HepG2 (cell line): ENCODE results near the gene PPDPF. TPM values are rescaled to one million over a fixed set of nuclear protein-coding genes. Genes with fewer than 3 reads are reported as not detected.
A peak's percentile ranks its signal among the peaks of the same experiment; 100 is the strongest.

ENCODE experiments used
- AGO2 ChIP-seq: fragments of 200-400 bp; formaldehyde crosslinking; optimal IDR thresholded peaks from 2 replicates; pipeline ENCODE3; 2017; ENCODE audit warnings: mild to moderate bottlenecking, low read depth, low read length, moderate library complexity
- ATF7-NPFF ChIP-seq: sonication (generic); formaldehyde crosslinking; IDR thresholded peaks from 2 replicates; pipeline ENCODE4 v1.8.1; 2023; ENCODE audit warnings: mild to moderate bottlenecking, low read depth, missing genetic modification reagents, moderate library complexity
- EED ChIP-seq: sonication (generic); formaldehyde crosslinking; IDR thresholded peaks from 2 replicates; pipeline ENCODE4 v1.5.0; 2020; ENCODE audit warnings: mild to moderate bottlenecking, missing genetic modification reagents
- EZH2 ChIP-seq: conservative IDR thresholded peaks from 2 replicates; pipeline ENCODE4 v1.6.1; 2012; ENCODE audit warnings: mild to moderate bottlenecking, low read depth, low read length, moderate library complexity
- HNRNPK ChIP-seq: fragments of 200-400 bp; formaldehyde crosslinking; IDR thresholded peaks from 2 replicates; pipeline ENCODE4 v1.6.1; 2018; ENCODE audit warnings: low read length, low read depth, moderate library complexity, mild to moderate bottlenecking; ENCODE audit not compliant: poor library complexity, severe bottlenecking
- HNRNPLL ChIP-seq: fragments of 200-400 bp; formaldehyde crosslinking; IDR thresholded peaks from 2 replicates; pipeline ENCODE4 v1.6.1; 2017; ENCODE audit warnings: mild to moderate bottlenecking, low read depth, low read length; ENCODE audit not compliant: poor library complexity, severe bottlenecking
- HOXA9 ChIP-seq: sonication (generic); formaldehyde crosslinking; IDR thresholded peaks from 2 replicates; pipeline ENCODE4 v1.8.1; 2022; ENCODE audit warnings: missing genetic modification reagents, mild to moderate bottlenecking, moderate library complexity, borderline replicate concordance
- LCORL ChIP-seq, 2 experiments: fragments of 450-650 bp in 1 of 2; sonication (generic) in 1 of 2; formaldehyde crosslinking in 1 of 2; IDR thresholded peaks; 2 replicates each; pipeline versions ENCODE4 v1.5.0 to v1.6.1; 2017 to 2020; ENCODE audit warnings: antibody characterized with exemption in 1 of 2, missing genetic modification reagents in 1 of 2
- NRL ChIP-seq: sonication (generic); formaldehyde crosslinking; IDR thresholded peaks from 2 replicates; pipeline ENCODE4 v1.5.0; 2020; ENCODE audit warnings: missing genetic modification reagents, mild to moderate bottlenecking, moderate library complexity, borderline replicate concordance
- SCMH1 ChIP-seq: sonication (generic); formaldehyde crosslinking; IDR thresholded peaks from 2 replicates; pipeline ENCODE4 v1.9.0; 2021; ENCODE audit warnings: missing genetic modification reagents, mild to moderate bottlenecking, borderline replicate concordance
- SP140L ChIP-seq: sonication (generic); formaldehyde crosslinking; IDR thresholded peaks from 2 replicates; pipeline ENCODE4 v1.4.0; 2020; ENCODE audit warnings: missing genetic modification reagents, borderline replicate concordance
- ZFAT ChIP-seq: sonication (generic); formaldehyde crosslinking; conservative IDR thresholded peaks from 2 replicates; pipeline ENCODE4 v1.8.1; 2023; ENCODE audit warnings: missing genetic modification reagents, inconsistent platforms
- ZNF879 ChIP-seq: sonication (generic); formaldehyde crosslinking; IDR thresholded peaks from 2 replicates; pipeline ENCODE4 v1.8.1; 2023; ENCODE audit warnings: missing genetic modification reagents
- polyA plus RNA-seq, 8 experiments: library from polyadenylated mRNA; depleted of rRNA in 3 of 8; stranded (reverse) in 7 of 8; unstranded in 1 of 8; fragments of >200 nt; fragmentation: Illumina TruSeq in 4 of 8; extraction: Trizol in 4 of 8; gene quantifications; 2 replicates each; pipeline versions ENCODE4 v1.2.1 to v1.2.3, GENCODE V29; 2011 to 2016; ENCODE audit warnings: low read depth in 4 of 8, missing spikeins in 1 of 8, mixed read lengths in 1 of 8; ENCODE audit not compliant: insufficient read depth in 1 of 8
- total RNA-seq, 5 experiments: library from RNA; depleted of rRNA; stranded (reverse); fragments of >200 nt; fragmentation: Illumina TruSeq; extraction: Trizol; gene quantifications; 2 replicates each; pipeline ENCODE4 v1.2.3, GENCODE V29; 2016; ENCODE audit warnings: low read depth in 1 of 5
- TF ChIP-seq, protein P1 (sequence below): sonication (generic); formaldehyde crosslinking; IDR thresholded peaks from 2 replicates; pipeline ENCODE4 v1.8.1; 2023; ENCODE audit warnings: mild to moderate bottlenecking, inconsistent platforms, moderate library complexity, missing genetic modification reagents, borderline replicate concordance
- TF ChIP-seq, protein P2 (sequence below): sonication (generic); formaldehyde crosslinking; IDR thresholded peaks from 2 replicates; pipeline ENCODE4 v1.5.1; 2020; ENCODE audit warnings: mild to moderate bottlenecking, missing genetic modification reagents, moderate library complexity
- TF ChIP-seq, protein P3 (sequence below): sonication (generic); formaldehyde crosslinking; IDR thresholded peaks from 2 replicates; pipeline ENCODE4 v1.5.0; 2020; ENCODE audit warnings: missing genetic modification reagents
- TF ChIP-seq, protein P4 (sequence below): sonication (generic); formaldehyde crosslinking; IDR thresholded peaks from 2 replicates; pipeline ENCODE4 v1.8.0; 2022; ENCODE audit warnings: mild to moderate bottlenecking, missing genetic modification reagents; ENCODE audit not compliant: insufficient replicate concordance
- TF ChIP-seq, protein P5 (sequence below): sonication (generic); formaldehyde crosslinking; IDR thresholded peaks from 2 replicates; pipeline ENCODE4 v1.4.0; 2020; ENCODE audit warnings: mild to moderate bottlenecking, missing genetic modification reagents

The PPDPF gene
- total and polyA plus RNA-seq, 2 of the 13 experiments (the other 11 are each of a cell fraction or from before 2014, with no cell fraction given) = 1.8 to 7.0 TPM

DNA sequence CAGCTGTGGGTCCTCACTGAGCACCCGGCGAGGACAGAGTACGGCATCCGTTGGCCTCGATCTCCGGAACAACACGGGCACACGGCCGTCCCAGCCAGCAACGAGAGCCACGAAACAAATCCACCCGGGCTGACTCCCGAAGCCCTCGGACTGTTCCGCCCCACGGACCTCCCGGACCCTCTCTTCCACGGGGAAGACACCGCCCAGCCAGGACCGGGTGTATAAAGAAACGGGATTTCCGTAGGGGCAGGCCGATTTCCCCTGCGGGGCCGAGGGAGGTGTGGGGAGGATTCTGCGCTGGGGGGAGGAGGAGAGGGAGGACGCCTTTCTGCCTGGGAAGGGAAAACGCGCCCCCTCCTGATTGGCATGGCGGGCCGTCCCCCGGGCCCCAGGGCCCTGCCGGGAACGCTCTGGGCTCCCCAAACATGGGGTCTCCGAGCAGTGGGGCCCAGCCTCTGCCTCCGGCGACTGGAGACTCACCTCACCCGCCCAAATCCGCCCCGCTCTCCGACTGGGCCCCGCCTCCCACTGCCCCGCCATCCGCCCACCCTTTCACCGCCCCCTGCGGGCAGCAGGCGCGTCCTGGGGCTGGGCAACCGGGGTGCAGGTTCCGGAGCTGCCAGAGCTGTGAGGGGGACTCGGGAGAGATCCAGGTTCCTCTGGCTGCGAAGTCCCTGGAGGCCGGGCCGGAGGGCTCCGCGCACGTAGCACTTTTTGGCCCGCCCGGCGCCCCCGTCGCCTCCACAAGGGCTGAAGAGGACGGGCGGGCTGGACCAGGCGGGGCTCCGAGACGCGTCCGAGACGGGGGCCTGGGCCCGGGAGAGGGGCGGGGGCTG is 679 bp upstream of the PPDPF start (continued):
- TF ChIP-seq HNRNPK = peak; percentile 35
- 0 out of 2 replicates have a peak, but pooled peaks have one; percentile 51 for TF ChIP-seq ATF7-NPFF (CRISPR knock-in tag)
- TF ChIP-seq, protein P1, sequence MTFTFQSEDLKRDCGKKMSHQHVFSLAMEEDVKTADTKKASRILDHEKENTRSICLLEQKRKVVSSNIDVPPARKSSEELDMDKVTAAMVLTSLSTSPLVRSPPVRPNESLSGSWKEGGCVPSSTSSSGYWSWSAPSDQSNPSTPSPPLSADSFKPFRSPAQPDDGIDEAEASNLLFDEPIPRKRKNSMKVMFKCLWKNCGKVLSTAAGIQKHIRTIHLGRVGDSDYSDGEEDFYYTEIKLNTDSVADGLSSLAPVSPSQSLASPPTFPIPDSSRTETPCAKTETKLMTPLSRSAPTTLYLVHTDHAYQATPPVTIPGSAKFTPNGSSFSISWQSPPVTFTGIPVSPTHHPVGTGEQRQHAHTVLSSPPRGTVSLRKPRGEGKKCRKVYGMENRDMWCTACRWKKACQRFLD (CRISPR knock-in tag) = 0 out of 2 replicates have a peak, but pooled peaks have one; percentile 40
- 0 out of 2 replicates have a peak, but pooled peaks have one; percentile 33 for TF ChIP-seq ZNF879
- TF ChIP-seq NRL (CRISPR knock-in tag) = no peak; the same call in 1 of the 2 replicates
- peak; percentile 23; the same call in 1 of the 2 replicates for TF ChIP-seq EED (CRISPR knock-in tag)
- 0 out of 2 replicates have a peak, but pooled peaks have one; percentile 9 for TF ChIP-seq ZFAT (CRISPR knock-in tag)
- no peak for TF ChIP-seq SCMH1 (CRISPR knock-in tag)
- TF ChIP-seq LCORL (IDR thresholded peaks at IDR 0.05) = no peak
- TF ChIP-seq LCORL (CRISPR knock-in tag; IDR thresholded peaks at IDR 0.05) = 0 out of 2 replicates have a peak, but pooled peaks have one; percentile 23
- TF ChIP-seq AGO2 = peak; percentile 19
- TF ChIP-seq, protein P2, sequence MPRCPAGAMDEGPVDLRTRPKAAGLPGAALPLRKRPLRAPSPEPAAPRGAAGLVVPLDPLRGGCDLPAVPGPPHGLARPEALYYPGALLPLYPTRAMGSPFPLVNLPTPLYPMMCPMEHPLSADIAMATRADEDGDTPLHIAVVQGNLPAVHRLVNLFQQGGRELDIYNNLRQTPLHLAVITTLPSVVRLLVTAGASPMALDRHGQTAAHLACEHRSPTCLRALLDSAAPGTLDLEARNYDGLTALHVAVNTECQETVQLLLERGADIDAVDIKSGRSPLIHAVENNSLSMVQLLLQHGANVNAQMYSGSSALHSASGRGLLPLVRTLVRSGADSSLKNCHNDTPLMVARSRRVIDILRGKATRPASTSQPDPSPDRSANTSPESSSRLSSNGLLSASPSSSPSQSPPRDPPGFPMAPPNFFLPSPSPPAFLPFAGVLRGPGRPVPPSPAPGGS (CRISPR knock-in tag) = no peak
- TF ChIP-seq SP140L (CRISPR knock-in tag) = no peak
- TF ChIP-seq, protein P3, sequence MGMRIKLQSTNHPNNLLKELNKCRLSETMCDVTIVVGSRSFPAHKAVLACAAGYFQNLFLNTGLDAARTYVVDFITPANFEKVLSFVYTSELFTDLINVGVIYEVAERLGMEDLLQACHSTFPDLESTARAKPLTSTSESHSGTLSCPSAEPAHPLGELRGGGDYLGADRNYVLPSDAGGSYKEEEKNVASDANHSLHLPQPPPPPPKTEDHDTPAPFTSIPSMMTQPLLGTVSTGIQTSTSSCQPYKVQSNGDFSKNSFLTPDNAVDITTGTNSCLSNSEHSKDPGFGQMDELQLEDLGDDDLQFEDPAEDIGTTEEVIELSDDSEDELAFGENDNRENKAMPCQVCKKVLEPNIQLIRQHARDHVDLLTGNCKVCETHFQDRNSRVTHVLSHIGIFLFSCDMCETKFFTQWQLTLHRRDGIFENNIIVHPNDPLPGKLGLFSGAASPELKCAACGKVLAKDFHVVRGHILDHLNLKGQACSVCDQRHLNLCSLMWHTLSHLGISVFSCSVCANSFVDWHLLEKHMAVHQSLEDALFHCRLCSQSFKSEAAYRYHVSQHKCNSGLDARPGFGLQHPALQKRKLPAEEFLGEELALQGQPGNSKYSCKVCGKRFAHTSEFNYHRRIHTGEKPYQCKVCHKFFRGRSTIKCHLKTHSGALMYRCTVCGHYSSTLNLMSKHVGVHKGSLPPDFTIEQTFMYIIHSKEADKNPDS (CRISPR knock-in tag) = no peak
- peak; percentile 28 for TF ChIP-seq HNRNPLL
- TF ChIP-seq HOXA9 (CRISPR knock-in tag) = 0 out of 2 replicates have a peak, but pooled peaks have one; percentile 33
- TF ChIP-seq, protein P4, sequence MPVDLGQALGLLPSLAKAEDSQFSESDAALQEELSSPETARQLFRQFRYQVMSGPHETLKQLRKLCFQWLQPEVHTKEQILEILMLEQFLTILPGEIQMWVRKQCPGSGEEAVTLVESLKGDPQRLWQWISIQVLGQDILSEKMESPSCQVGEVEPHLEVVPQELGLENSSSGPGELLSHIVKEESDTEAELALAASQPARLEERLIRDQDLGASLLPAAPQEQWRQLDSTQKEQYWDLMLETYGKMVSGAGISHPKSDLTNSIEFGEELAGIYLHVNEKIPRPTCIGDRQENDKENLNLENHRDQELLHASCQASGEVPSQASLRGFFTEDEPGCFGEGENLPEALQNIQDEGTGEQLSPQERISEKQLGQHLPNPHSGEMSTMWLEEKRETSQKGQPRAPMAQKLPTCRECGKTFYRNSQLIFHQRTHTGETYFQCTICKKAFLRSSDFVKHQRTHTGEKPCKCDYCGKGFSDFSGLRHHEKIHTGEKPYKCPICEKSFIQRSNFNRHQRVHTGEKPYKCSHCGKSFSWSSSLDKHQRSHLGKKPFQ (CRISPR knock-in tag) = no peak
- peak; percentile 98; the same call in 1 of the 2 replicates for TF ChIP-seq EZH2
- TF ChIP-seq, protein P5, sequence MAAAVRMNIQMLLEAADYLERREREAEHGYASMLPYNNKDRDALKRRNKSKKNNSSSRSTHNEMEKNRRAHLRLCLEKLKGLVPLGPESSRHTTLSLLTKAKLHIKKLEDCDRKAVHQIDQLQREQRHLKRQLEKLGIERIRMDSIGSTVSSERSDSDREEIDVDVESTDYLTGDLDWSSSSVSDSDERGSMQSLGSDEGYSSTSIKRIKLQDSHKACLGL (CRISPR knock-in tag) = 0 out of 2 replicates have a peak, but pooled peaks have one; percentile 21
